H9 (cell line): ENCODE data around the gene HTRA1. TPM values are rescaled to one million over a fixed set of nuclear protein-coding genes. Genes with fewer than 3 reads are reported as not detected.

Experiments
- DNase-seq: peaks from one replicate; pipeline ENCODE4 v3.0.0-alpha.2; 2017
- H2AFZ ChIP-seq: one replicate; pipeline ENCODE4 v1.6.1; 2013; ENCODE audit warnings: mild to moderate bottlenecking, low read length, control low read depth, moderate library complexity
- H2AK5ac ChIP-seq: 2 replicates; pipeline ENCODE4 v1.6.1; 2013; ENCODE audit warnings: low read length, control low read depth, mixed read lengths; ENCODE audit not compliant: insufficient read length
- H2BK120ac ChIP-seq: one replicate; pipeline ENCODE4 v1.6.1; 2013; ENCODE audit warnings: low read depth, mild to moderate bottlenecking, low read length, control low read depth, inconsistent platforms; ENCODE audit not compliant: poor library complexity, severe bottlenecking
- H2BK12ac ChIP-seq: 2 replicates; pipeline ENCODE4 v1.6.1; 2013; ENCODE audit warnings: low read length, control low read depth, mixed read lengths, low read depth; ENCODE audit not compliant: insufficient read length
- H2BK15ac ChIP-seq: 2 replicates; pipeline ENCODE4 v1.6.1; 2013; ENCODE audit warnings: low read depth, low read length, control low read depth
- H2BK20ac ChIP-seq: one replicate; pipeline ENCODE4 v1.6.1; 2013; ENCODE audit warnings: low read depth, mild to moderate bottlenecking, low read length, control low read depth, inconsistent platforms; ENCODE audit not compliant: poor library complexity, severe bottlenecking
- H2BK5ac ChIP-seq: 2 replicates; pipeline ENCODE4 v1.6.1; 2013; ENCODE audit warnings: low read length, control low read depth, mixed read lengths; ENCODE audit not compliant: insufficient read length
- H3K14ac ChIP-seq: 2 replicates; pipeline ENCODE4 v1.6.1; 2013; ENCODE audit warnings: low read length, control low read depth; ENCODE audit not compliant: insufficient read depth
- H3K18ac ChIP-seq: 2 replicates; pipeline ENCODE4 v1.6.1; 2013; ENCODE audit warnings: low read depth, mild to moderate bottlenecking, mixed read lengths, low read length, control low read depth; ENCODE audit not compliant: insufficient read length
- H3K23ac ChIP-seq: 2 replicates; pipeline ENCODE4 v1.6.1; 2013; ENCODE audit warnings: low read length, control low read depth, mixed read lengths, low read depth; ENCODE audit not compliant: insufficient read length
- H3K23me2 ChIP-seq: 2 replicates; pipeline ENCODE4 v1.6.1; 2013; ENCODE audit warnings: low read depth, mild to moderate bottlenecking, mixed read lengths, low read length, control low read depth; ENCODE audit not compliant: insufficient read length, poor library complexity, severe bottlenecking
- H3K27ac ChIP-seq: 2 replicates; pipeline ENCODE4 v1.5.1; 2013; ENCODE audit warnings: low read length, control low read depth, mixed read lengths, low read depth; ENCODE audit not compliant: insufficient read length
- H3K27me3 ChIP-seq: 2 replicates; pipeline ENCODE4 v1.6.1; 2013; ENCODE audit warnings: low read length, control low read depth, inconsistent platforms; ENCODE audit not compliant: insufficient read depth
- H3K4ac ChIP-seq: 2 replicates; pipeline ENCODE4 v1.6.1; 2013; ENCODE audit warnings: low read depth, mild to moderate bottlenecking, control low read depth, inconsistent platforms, low read length, moderate library complexity
- H3K4me1 ChIP-seq: 2 replicates; pipeline ENCODE4 v1.6.1; 2013; ENCODE audit warnings: low read length, control low read depth, inconsistent platforms; ENCODE audit not compliant: insufficient read depth
- H3K4me2 ChIP-seq: 2 replicates; pipeline ENCODE4 v1.6.1; 2013; ENCODE audit warnings: low read length, control low read depth, mixed read lengths; ENCODE audit not compliant: insufficient read length, insufficient read depth
- H3K56ac ChIP-seq: 2 replicates; pipeline ENCODE4 v1.6.1; 2013; ENCODE audit warnings: low read depth, mild to moderate bottlenecking, mixed read lengths, low read length, control low read depth; ENCODE audit not compliant: insufficient read length
- H3K79me1 ChIP-seq: 2 replicates; pipeline ENCODE4 v1.6.1; 2013; ENCODE audit warnings: low read depth, mild to moderate bottlenecking, moderate library complexity, low read length, control low read depth, inconsistent platforms; ENCODE audit not compliant: insufficient read depth, poor library complexity, severe bottlenecking
- H3K79me2 ChIP-seq: 2 replicates; pipeline ENCODE4 v1.6.1; 2013; ENCODE audit warnings: low read length, control low read depth, inconsistent platforms; ENCODE audit not compliant: insufficient read depth
- H3K9ac ChIP-seq: 2 replicates; pipeline ENCODE4 v1.6.1; 2013; ENCODE audit warnings: low read length, control low read depth, mixed read lengths; ENCODE audit not compliant: insufficient read length; ENCODE audit errors: extremely low read depth
- H3K9me3 ChIP-seq: one replicate; pipeline ENCODE4 v1.6.1; 2013; ENCODE audit warnings: low read depth, low read length, inconsistent platforms; ENCODE audit not compliant: control insufficient read depth
- H3T11ph ChIP-seq: one replicate; pipeline ENCODE4 v1.6.1; 2013; ENCODE audit warnings: mild to moderate bottlenecking, low read length, control low read depth, inconsistent platforms
- H4K20me1 ChIP-seq: one replicate; pipeline ENCODE4 v1.6.1; 2013; ENCODE audit not compliant: control insufficient read depth, insufficient read length, insufficient read depth
- H4K5ac ChIP-seq: 2 replicates; pipeline ENCODE4 v1.6.1; 2013; ENCODE audit warnings: low read depth, mild to moderate bottlenecking, mixed read lengths, low read length, control low read depth; ENCODE audit not compliant: insufficient read length
- H4K8ac ChIP-seq: replicated peaks from 2 replicates; pipeline ENCODE4 v1.6.1; 2013; ENCODE audit warnings: low read length, control low read depth, mixed read lengths, low read depth; ENCODE audit not compliant: insufficient read length
- H4K91ac ChIP-seq: 2 replicates; pipeline ENCODE4 v1.6.1; 2013; ENCODE audit warnings: low read depth, mild to moderate bottlenecking, moderate library complexity, mixed read lengths, low read length, control low read depth; ENCODE audit not compliant: insufficient read length
- H3K27ac Mint-ChIP-seq, 3 experiments: 2 replicates in 2 of 3; 3 replicates in 1 of 3; pipeline ENCODE4 v1.8.0; 2020 to 2021; ENCODE audit warnings: mixed read lengths in 3 of 3, mild to moderate bottlenecking in 1 of 3, moderate library complexity in 1 of 3
- H3K27me3 Mint-ChIP-seq: 2 replicates; pipeline ENCODE4 v1.8.0; 2021; ENCODE audit warnings: low read depth, mild to moderate bottlenecking, moderate library complexity, mixed read lengths
- H3K36me3 Mint-ChIP-seq, 3 experiments: 2 replicates in 2 of 3; 3 replicates in 1 of 3; pipeline ENCODE4 v1.8.0; 2020 to 2021; ENCODE audit warnings: low read depth in 3 of 3, mixed read lengths in 3 of 3; ENCODE audit not compliant: insufficient read depth in 1 of 3
- H3K4me1 Mint-ChIP-seq, 2 experiments: 2 replicates each; pipeline ENCODE4 v1.8.0; 2020; ENCODE audit warnings: mixed read lengths in 2 of 2
- H3K4me3 Mint-ChIP-seq, 2 experiments: 2 replicates in 1 of 2; 3 replicates in 1 of 2; pipeline ENCODE4 v1.8.0; 2020 to 2021; ENCODE audit warnings: mild to moderate bottlenecking in 2 of 2, mixed read lengths in 2 of 2, moderate library complexity in 1 of 2
- H3K9me3 Mint-ChIP-seq, 2 experiments: 2 replicates in 1 of 2; 3 replicates in 1 of 2; pipeline ENCODE4 v1.8.0; 2020; ENCODE audit warnings: mild to moderate bottlenecking in 2 of 2, mixed read lengths in 2 of 2, moderate library complexity in 1 of 2
- WGBS: extraction: QIAGEN DNeasy Blood & Tissue Kit; methylation state at CpG from one replicate; pipeline ENCODE4 v1.1.7; 2013; ENCODE audit warnings: missing lambda C conversion rate, low lambda C conversion rate, mixed read lengths; ENCODE audit not compliant: insufficient read length; ENCODE audit errors: extremely low coverage; 5-methylcytosine and 5-hydroxymethylcytosine counted together
- total RNA-seq: library from RNA; stranded (reverse); gene quantifications from 2 replicates; pipeline ENCODE4 v1.2.1, GENCODE V29; 2021
- TF ChIP-seq, protein P1 (sequence below): fragments of 200-600 bp; sonication (generic); conservative IDR thresholded peaks from 3 replicates; pipeline ENCODE4 v1.8.0; 2021; ENCODE audit warnings: antibody characterized with exemption, mild to moderate bottlenecking

Gene HTRA1
- total RNA-seq, 1 experiment from 2014 or later = 11.1 TPM

DNA sequence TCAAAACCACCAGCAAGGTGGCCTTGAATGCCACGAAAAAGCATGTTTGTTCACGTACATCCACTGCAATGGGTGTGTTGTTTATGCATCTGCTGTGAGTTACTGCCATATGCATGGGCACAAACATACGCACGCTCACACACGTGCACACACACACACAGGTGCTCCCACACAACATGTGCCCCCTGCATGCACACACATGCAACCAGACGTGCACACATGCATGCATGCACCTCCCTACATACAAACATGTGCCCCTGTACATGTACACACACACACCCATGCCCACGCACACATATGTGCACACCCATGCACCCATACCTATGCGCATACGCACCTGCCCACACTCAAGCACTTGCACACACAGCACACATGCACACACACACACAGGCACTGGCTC lies 89.1 kb downstream of the HTRA1 start:
- no peak overlapping the region for H3K4me3 Mint-ChIP-seq
- no CpG with 5 or more reads among the region's 9 CpGs for WGBS
- TF ChIP-seq, protein P1, sequence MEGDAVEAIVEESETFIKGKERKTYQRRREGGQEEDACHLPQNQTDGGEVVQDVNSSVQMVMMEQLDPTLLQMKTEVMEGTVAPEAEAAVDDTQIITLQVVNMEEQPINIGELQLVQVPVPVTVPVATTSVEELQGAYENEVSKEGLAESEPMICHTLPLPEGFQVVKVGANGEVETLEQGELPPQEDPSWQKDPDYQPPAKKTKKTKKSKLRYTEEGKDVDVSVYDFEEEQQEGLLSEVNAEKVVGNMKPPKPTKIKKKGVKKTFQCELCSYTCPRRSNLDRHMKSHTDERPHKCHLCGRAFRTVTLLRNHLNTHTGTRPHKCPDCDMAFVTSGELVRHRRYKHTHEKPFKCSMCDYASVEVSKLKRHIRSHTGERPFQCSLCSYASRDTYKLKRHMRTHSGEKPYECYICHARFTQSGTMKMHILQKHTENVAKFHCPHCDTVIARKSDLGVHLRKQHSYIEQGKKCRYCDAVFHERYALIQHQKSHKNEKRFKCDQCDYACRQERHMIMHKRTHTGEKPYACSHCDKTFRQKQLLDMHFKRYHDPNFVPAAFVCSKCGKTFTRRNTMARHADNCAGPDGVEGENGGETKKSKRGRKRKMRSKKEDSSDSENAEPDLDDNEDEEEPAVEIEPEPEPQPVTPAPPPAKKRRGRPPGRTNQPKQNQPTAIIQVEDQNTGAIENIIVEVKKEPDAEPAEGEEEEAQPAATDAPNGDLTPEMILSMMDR = no peak
- Histone ChIP-seq H3K4ac (no peak overlapping the region), H3K14ac (no peak overlapping the region), H4K20me1 (no peaks in the 10 kb centered on the region), H3K18ac (no peak overlapping the region), H4K5ac (no peak overlapping the region), H3K27ac (no peak overlapping the region), H2BK120ac (no peak overlapping the region), H3K9ac (no peak overlapping the region), H3K9me3 (no peaks in the 10 kb centered on the region), H2BK5ac (no peak overlapping the region), H2BK12ac (no peak overlapping the region), H4K91ac (no peak overlapping the region), H3K56ac (no peak overlapping the region), H3K23me2 (no peaks in the 10 kb centered on the region), H3K23ac (no peak overlapping the region), H2AK5ac (no peak overlapping the region), H2BK15ac (no peak overlapping the region), H3T11ph (no peak overlapping the region), H2AFZ (no peak overlapping the region), H2BK20ac (no peak overlapping the region), H3K4me1 (no peaks in the 10 kb centered on the region), H3K27me3 (no peaks in the 10 kb centered on the region), H4K8ac (no peak overlapping the region), H3K79me1 (no peaks in the 10 kb centered on the region), H3K79me2 (no peaks in the 10 kb centered on the region), H3K4me2 (no peak overlapping the region)
- H3K9me3 Mint-ChIP-seq = no peaks in the 10 kb centered on the region
- no peak overlapping the region for H3K27ac Mint-ChIP-seq
- H3K4me1 Mint-ChIP-seq = no peaks in the 10 kb centered on the region
- no peak for DNase-seq
- H3K36me3 Mint-ChIP-seq = no peaks in the 10 kb centered on the region
- no peaks in the 10 kb centered on the region for H3K27me3 Mint-ChIP-seq
